T-cell (primary cell): ENCODE data around the gene VSIG10L. TPM values are rescaled to one million over a fixed set of nuclear protein-coding genes. Genes with fewer than 3 reads are reported as not detected.

Source experiments
- ATAC-seq, 4 experiments: fragments of 200-7000 bp in 3 of 4; fragments of 150-1000 bp in 1 of 4; cut with Tn5 transposase; replicated peaks in 1 of 4; 1 replicate in 3 of 4; 2 replicates in 1 of 4; pipeline ENCODE4 v1.10.0; 2021; ENCODE audit warnings: moderate library complexity in 3 of 4, mild to moderate bottlenecking in 2 of 4, moderate number of reproducible peaks in 1 of 4
- CTCF ChIA-PET, 2 donors: fragments of 300-600 bp; sonication (Branson Sonifier 250); formaldehyde crosslinking; loops; one replicate each; lab custom pipeline; 2022; ENCODE audit warnings: antibody characterized with exemption in 2 of 2; lab: Charles Lee
- POLR2A ChIA-PET, 2 donors: fragments of 300-600 bp; sonication (Branson Sonifier 250); formaldehyde crosslinking; loops; one replicate each; lab custom pipeline; 2022; ENCODE audit warnings: antibody characterized with exemption in 2 of 2; lab: Charles Lee
- DNase-seq, 35 experiments: peaks; one replicate each; pipeline versions ENCODE4 v3.0.0 to v3.0.0-alpha.2; 2013 to 2023
- H3K27ac ChIP-seq: one replicate; pipeline ENCODE4 v1.5.1; 2013; ENCODE audit warnings: low read length
- H3K27me3 ChIP-seq, 2 experiments: replicated peaks in 1 of 2; 1 replicate in 1 of 2; 2 replicates in 1 of 2; pipeline versions ENCODE4 v1.6.1 to v1.7.0; 2013; ENCODE audit warnings: low read length in 1 of 2, mixed read lengths in 1 of 2; ENCODE audit not compliant: control insufficient read depth in 2 of 2, insufficient read depth in 2 of 2; ENCODE audit errors: extremely low read depth in 1 of 2
- H3K36me3 ChIP-seq, 2 donors: 1 replicate in 1 of 2; 2 replicates in 1 of 2; pipeline versions ENCODE4 v1.6.1 to v1.7.0; 2013; ENCODE audit warnings: low read length in 1 of 2; ENCODE audit not compliant: control insufficient read depth in 2 of 2, insufficient read depth in 1 of 2; ENCODE audit errors: extremely low read depth in 1 of 2
- H3K4me1 ChIP-seq, 2 experiments: 1 replicate in 1 of 2; 2 replicates in 1 of 2; pipeline versions ENCODE4 v1.6.1 to v1.7.0; 2013; ENCODE audit warnings: low read length in 2 of 2, mixed read lengths in 1 of 2; ENCODE audit not compliant: insufficient read depth in 2 of 2, control insufficient read depth in 1 of 2; ENCODE audit errors: extremely low read depth in 1 of 2
- H3K4me3 ChIP-seq, 2 donors: 1 replicate in 1 of 2; 2 replicates in 1 of 2; pipeline versions ENCODE4 v1.5.1 to v1.7.0; 2013; ENCODE audit warnings: mild to moderate bottlenecking in 2 of 2, low read length in 1 of 2, moderate library complexity in 1 of 2; ENCODE audit not compliant: control insufficient read depth in 1 of 2; ENCODE audit errors: extremely low read depth in 1 of 2
- H3K9me3 ChIP-seq: 2 replicates; pipeline ENCODE4 v1.7.0; 2013
- H3K27ac Mint-ChIP-seq, 2 donors: one replicate each; pipeline ENCODE4 v1.8.0; 2020 to 2021; ENCODE audit warnings: mild to moderate bottlenecking in 2 of 2, mixed read lengths in 2 of 2
- H3K27me3 Mint-ChIP-seq, 2 donors: one replicate each; pipeline ENCODE4 v1.8.0; 2021 to 2022; ENCODE audit warnings: mixed read lengths in 2 of 2
- H3K36me3 Mint-ChIP-seq: one replicate; pipeline ENCODE4 v1.8.0; 2021; ENCODE audit warnings: mixed read lengths
- H3K4me1 Mint-ChIP-seq, 3 donors: one replicate each; pipeline ENCODE4 v1.8.0; 2020 to 2022; ENCODE audit warnings: mixed read lengths in 3 of 3, mild to moderate bottlenecking in 1 of 3
- H3K4me3 Mint-ChIP-seq, 3 donors: one replicate each; pipeline ENCODE4 v1.8.0; 2020 to 2022; ENCODE audit warnings: mild to moderate bottlenecking in 3 of 3, mixed read lengths in 3 of 3, moderate library complexity in 3 of 3
- H3K9me3 Mint-ChIP-seq, 3 donors: one replicate each; pipeline ENCODE4 v1.8.0; 2020 to 2022; ENCODE audit warnings: mixed read lengths in 3 of 3
- WGBS: methylation state at CpG from one replicate; pipeline ENCODE4 v1.1.5; 2013; ENCODE audit warnings: missing lambda C conversion rate; ENCODE audit not compliant: insufficient coverage; 5-methylcytosine and 5-hydroxymethylcytosine counted together
- total RNA-seq, 35 experiments: library from RNA in 6 of 35; stranded (reverse) in 6 of 35; fragments of 120-200 nt in 1 of 35; gene quantifications; one replicate each; pipeline versions ENCODE4 v1.2.1 to v1.2.4 and lab custom pipeline; 2013 to 2026

The VSIG10L gene
- total RNA-seq, 5 donors from 2014 or later (not counting 1 experiment from before 2014, with no cell fraction given) = 0.18 to 0.70 (median 0.39) TPM

GRCh38 chr19:51366389-51367254, 24.7 kb upstream of the VSIG10L start:
- Histone ChIP-seq H3K9me3 (no peaks in the 10 kb centered on the region), H3K27me3 (no peaks in the 10 kb centered on the region), H3K36me3 (no peaks in the 10 kb centered on the region), H3K4me3 (peak overlapping the region; percentile 87), H3K27ac (peak overlapping the region; percentile 76), H3K4me1 (peaks cover 4 to 83% of the 10 kb centered on the region in 2 experiments)
- POLR2A ChIA-PET = no interaction called here
- Mint-ChIP-seq H3K27ac (peak overlapping the region; percentile 93 to 97), H3K4me1 (peaks cover 60 to 78% (median 71%) of the 10 kb centered on the region in 3 donors), H3K4me3 (peak overlapping the region; percentile 96 to 98 (median 96)), H3K36me3 (no peaks in the 10 kb centered on the region), H3K9me3 (no peaks in the 10 kb centered on the region), H3K27me3 (no peaks in the 10 kb centered on the region)
- ATAC-seq (peak; percentile 64 to 72 (median 66)), DNase-seq (peak; percentile 75 to 93 (median 88))
- CTCF ChIA-PET = interaction anchor here in 1 of 2 donors (1.4 kb wide), 1 partner anchor 29 kb away, joined by 4 read pairs; no protein-coding TSS in a partner anchor
- 0% methylated on average over 40 of the region's 54 CpGs for WGBS

DNA sequence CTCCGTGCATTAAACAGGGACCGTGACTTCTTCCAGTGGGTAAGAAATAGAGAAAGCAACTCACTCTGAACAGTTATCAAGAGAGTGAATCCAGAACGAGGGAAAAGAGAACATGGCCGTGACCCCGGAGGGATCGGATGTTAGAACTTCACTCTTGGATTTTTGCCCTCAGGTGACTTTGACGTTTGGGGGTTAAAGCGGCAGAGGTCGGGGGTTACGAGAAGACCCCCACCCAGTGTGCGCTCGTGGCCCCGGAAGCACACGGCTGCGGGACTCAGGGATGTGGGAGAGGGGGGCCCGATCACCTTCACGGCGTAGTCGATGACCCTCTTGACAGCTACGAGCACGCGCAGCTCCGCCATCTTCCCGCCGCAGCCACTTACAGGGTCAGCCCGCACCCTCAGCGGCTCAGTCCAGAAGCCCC, 24.0 kb upstream of the VSIG10L start, which contains the start of gene ETFB:
Gene ETFB (minus strand): TSS at position 424 of the 424 bp plus-strand sequence. CDS start 62 bp downstream, at position 362.
- peaks cover 53 to 72% (median 65%) of the 10 kb centered on the region in 3 donors for H3K4me1 Mint-ChIP-seq
- WGBS = 0% methylated on average over 20 of the region's 27 CpGs
- H3K27me3 Mint-ChIP-seq = no peaks in the 10 kb centered on the region
- peak within 1 kb of the TSS; percentile 93 to 97 for H3K27ac Mint-ChIP-seq
- CTCF ChIA-PET = interaction anchor here in 1 of 2 donors (1.6 kb wide), 1 partner anchor 27 kb away, joined by 4 read pairs; no protein-coding TSS in a partner anchor
- no peaks in the 10 kb centered on the region for H3K36me3 Mint-ChIP-seq
- DNase-seq = peak in 1 of 35 experiments; percentile 12
- ATAC-seq = no peak
- POLR2A ChIA-PET = no interaction called here
- no peaks in the 10 kb centered on the region for H3K36me3 ChIP-seq
- H3K4me3 ChIP-seq = peak within 1 kb of the TSS; percentile 87
- H3K9me3 Mint-ChIP-seq = no peaks in the 10 kb centered on the region
- H3K27ac ChIP-seq = peak within 1 kb of the TSS; percentile 76
- peak within 1 kb of the TSS; percentile 96 to 98 (median 96) for H3K4me3 Mint-ChIP-seq
- no peaks in the 10 kb centered on the region for H3K9me3 ChIP-seq
- H3K4me1 ChIP-seq = peaks cover 4 to 77% of the 10 kb centered on the region in 2 experiments
- no peaks in the 10 kb centered on the region for H3K27me3 ChIP-seq

DNA sequence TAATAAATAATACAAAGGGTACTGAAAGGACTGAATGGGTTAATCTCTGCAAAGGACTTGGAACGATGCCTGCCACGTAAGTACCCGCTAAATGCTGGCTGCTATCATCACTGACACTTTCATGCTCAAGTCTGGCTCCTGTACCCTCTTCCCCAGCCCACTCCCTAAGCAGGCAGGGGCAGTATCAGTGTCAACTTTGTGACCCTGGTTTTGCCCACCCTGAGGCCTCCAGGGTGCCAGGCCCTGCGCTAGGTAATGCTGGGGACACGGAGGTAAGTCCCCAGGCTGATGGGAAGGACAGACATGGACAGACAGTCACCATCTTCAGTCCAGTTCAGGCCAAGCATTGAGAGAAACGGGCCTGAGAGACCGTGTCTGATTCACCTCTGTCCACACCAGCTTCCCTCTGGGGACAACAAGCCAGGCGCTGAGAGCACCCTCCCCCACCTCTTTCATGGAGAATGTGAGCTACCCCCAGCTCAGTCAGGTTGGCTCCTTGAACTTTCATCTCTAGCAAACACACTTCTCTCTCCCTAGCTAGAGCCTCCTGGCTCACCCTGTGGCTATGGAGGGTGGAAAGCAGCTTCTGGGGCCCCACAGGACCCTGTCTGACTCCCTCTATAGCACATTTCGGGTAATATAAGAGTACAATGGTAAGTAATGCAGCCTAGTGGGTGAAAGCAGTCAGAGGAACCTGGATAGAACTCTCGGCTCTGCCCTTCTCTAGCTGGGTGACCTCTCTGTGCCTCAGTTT, 23.4 kb upstream of the VSIG10L start:
- peak in 5 of 35 experiments; percentile 8 to 52 (median 16) for DNase-seq
- H3K4me1 ChIP-seq = peaks cover 4 to 71% of the 10 kb centered on the region in 2 experiments
- H3K4me3 Mint-ChIP-seq = peak overlapping the region; percentile 96 to 98 (median 96)

GRCh38 chr19:51364200-51365106, 22.5 kb upstream of the VSIG10L start:
- Histone ChIP-seq H3K9me3 (no peaks in the 10 kb centered on the region), H3K27ac (no peak overlapping the region), H3K4me3 (no peak overlapping the region), H3K4me1 (peaks cover 4 to 63% of the 10 kb centered on the region in 2 experiments), H3K36me3 (no peaks in the 10 kb centered on the region), H3K27me3 (no peaks in the 10 kb centered on the region)
- DNase-seq (no peak), ATAC-seq (no peak)
- no peaks in the 10 kb centered on the region for H3K27me3 Mint-ChIP-seq
- 88% methylated on average over 10 of the region's 15 CpGs for WGBS
- no peaks in the 10 kb centered on the region for H3K36me3 Mint-ChIP-seq
- H3K27ac Mint-ChIP-seq = peak overlapping the region in 1 of 2 donors; percentile 71
- peaks cover 48 to 61% (median 59%) of the 10 kb centered on the region in 3 donors for H3K4me1 Mint-ChIP-seq
- H3K9me3 Mint-ChIP-seq = no peaks in the 10 kb centered on the region
- POLR2A ChIA-PET = interaction anchor here in 1 of 2 donors (0.6 kb wide), 1 partner anchor 29 kb away, joined by 4 read pairs; no protein-coding TSS in a partner anchor
- CTCF ChIA-PET = interaction anchor here in 1 of 2 donors (1.6 kb wide), 1 partner anchor 25 kb away, joined by 4 read pairs; no protein-coding TSS in a partner anchor
- H3K4me3 Mint-ChIP-seq = peak overlapping the region; percentile 18 to 65 (median 51)

More for the DNA sequence above, 23.4 kb upstream of the VSIG10L start:
- H3K36me3 ChIP-seq = no peaks in the 10 kb centered on the region
- peak overlapping the region; percentile 87 for H3K4me3 ChIP-seq
- POLR2A ChIA-PET = no interaction called here
- Mint-ChIP-seq H3K36me3 (no peaks in the 10 kb centered on the region), H3K9me3 (no peaks in the 10 kb centered on the region), H3K4me1 (peaks cover 51 to 66% (median 62%) of the 10 kb centered on the region in 3 donors), H3K27me3 (no peaks in the 10 kb centered on the region), H3K27ac (peak overlapping the region; percentile 93 to 97)
- H3K27me3 ChIP-seq = no peaks in the 10 kb centered on the region
- CTCF ChIA-PET = interaction anchor here in 1 of 2 donors (1.6 kb wide), 1 partner anchor 26 kb away, joined by 4 read pairs; no protein-coding TSS in a partner anchor
- peak overlapping the region; percentile 76 for H3K27ac ChIP-seq
- ATAC-seq = peak in 3 of 4 experiments; percentile 11 to 26 (median 12)
- no peaks in the 10 kb centered on the region for H3K9me3 ChIP-seq
- WGBS = 56% methylated on average over 7 of the region's 10 CpGs

DNA sequence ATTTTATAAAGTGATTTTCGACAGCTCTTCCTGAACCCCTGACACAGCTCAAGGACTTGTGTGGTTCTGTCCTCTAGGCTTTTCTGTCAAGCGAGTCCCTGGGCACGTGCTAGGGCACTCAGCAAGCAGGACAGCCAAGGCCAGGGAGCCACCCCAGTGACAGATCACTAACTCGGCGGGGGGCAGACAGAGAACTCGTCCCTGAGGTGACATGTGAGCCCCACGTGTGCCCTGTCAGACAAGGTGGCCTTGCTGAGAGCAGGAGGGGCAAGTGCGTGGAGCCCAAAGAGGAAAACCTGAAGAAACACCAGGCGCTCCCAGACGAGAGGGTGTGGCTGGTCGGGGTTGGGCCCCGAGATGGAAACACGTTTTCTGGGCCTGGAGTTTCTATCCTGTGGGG, 19.3 kb upstream of the VSIG10L start:
- H3K27ac Mint-ChIP-seq = no peak overlapping the region
- Histone ChIP-seq H3K27me3 (no peaks in the 10 kb centered on the region), H3K9me3 (no peaks in the 10 kb centered on the region), H3K36me3 (peaks cover 0 to 4% of the 10 kb centered on the region in 2 donors), H3K4me3 (no peak overlapping the region), H3K27ac (no peak overlapping the region), H3K4me1 (peaks cover 6 to 36% of the 10 kb centered on the region in 2 experiments)
- H3K27me3 Mint-ChIP-seq = no peaks in the 10 kb centered on the region
- H3K36me3 Mint-ChIP-seq = no peaks in the 10 kb centered on the region
- POLR2A ChIA-PET = no interaction called here
- peaks cover 42 to 49% (median 46%) of the 10 kb centered on the region in 3 donors for H3K4me1 Mint-ChIP-seq
- WGBS = 97% methylated on average over 7 of the region's 13 CpGs
- no peaks in the 10 kb centered on the region for H3K9me3 Mint-ChIP-seq
- ATAC-seq (no peak), DNase-seq (no peak)
- H3K4me3 Mint-ChIP-seq = no peak overlapping the region
- CTCF ChIA-PET = no interaction called here
